Measurements from ENCODE around the gene OR9A4. TPM values are rescaled to one million over a fixed set of nuclear protein-coding genes. Genes with fewer than 3 reads are reported as not detected.
A peak's percentile ranks its signal among the peaks of the same experiment; 100 is the strongest.

Gene OR9A4
- total and polyA plus RNA-seq, 2 experiments from 2014 or later = not detected

GRCh38 chr7:141946796-141947195 lies 30.6 kb downstream of the OR9A4 start, which contains the start of gene CLEC5A:
CLEC5A (minus strand) TSS chr7:141946974; CDS start chr7:141946292, 682 bp downstream.
- no peak within 1 kb of the TSS for H2AFZ ChIP-seq
- whole genome bisulfite sequencing, 2 experiments (ENCODE audit: low coverage in 1 of 2, low lambda C conversion rate in 2 of 2, missing lambda C conversion rate in 2 of 2) = 30 to 69% methylated on average over 3 of the region's 3 CpGs
- H3K9me2 ChIP-seq (ENCODE audit: insufficient read depth) = no peaks in the 10 kb centered on the region
- no peaks in the 10 kb centered on the region for H3F3A ChIP-seq (ENCODE audit: insufficient read depth)
- no peak within 1 kb of the TSS for H3K9ac ChIP-seq
- TF ChIP-seq EZH2phosphoT487 (IDR thresholded peaks at IDR 0.05; ENCODE audit: insufficient read depth, low read depth) (no peak), EZH2 (IDR thresholded peaks at IDR 0.05; ENCODE audit: insufficient read depth, poor library complexity, severe bottlenecking) (no peak)
- peak within 1 kb of the TSS; percentile 38; the same call in 1 of the 2 replicates for H3K27ac ChIP-seq
- no peaks in the 10 kb centered on the region for H3K27me3 ChIP-seq (replicated peaks; ENCODE audit: insufficient read depth)
- H3K4me2 ChIP-seq (ENCODE audit: unreplicated experiment) = peak within 1 kb of the TSS; percentile 40
- H4K20me1 ChIP-seq (ENCODE audit: insufficient read depth) = no peaks in the 10 kb centered on the region
- no peaks in the 10 kb centered on the region for H3K79me2 ChIP-seq (ENCODE audit: insufficient read depth)
- H3K4me1 ChIP-seq (ENCODE audit: insufficient read depth) = peaks cover 6% of the 10 kb centered on the region; the same call in 1 of the 2 replicates
- H3K36me3 ChIP-seq (ENCODE audit: low read depth) = no peaks in the 10 kb centered on the region
- H3K4me3 ChIP-seq = no peak within 1 kb of the TSS
- DNase-seq = no peak
- H3K9me3 ChIP-seq (ENCODE audit: low read depth) = no peaks in the 10 kb centered on the region
- in situ Hi-C loops (cut with MboI) = no loop called here

- Histone ChIP-seq H3K9ac (no peak overlapping the region), H4K20me1 (ENCODE audit: insufficient read depth) (no peaks in the 10 kb centered on the region), H3K4me2 (ENCODE audit: unreplicated experiment) (no peak overlapping the region), H3K27me3 (replicated peaks; ENCODE audit: insufficient read depth) (no peaks in the 10 kb centered on the region), H3K9me3 (ENCODE audit: low read depth) (no peaks in the 10 kb centered on the region), H3K4me1 (ENCODE audit: insufficient read depth) (peaks cover 6% of the 10 kb centered on the region; the same call in 1 of the 2 replicates), H2AFZ (no peak overlapping the region), H3K79me2 (ENCODE audit: insufficient read depth) (no peaks in the 10 kb centered on the region), H3K4me3 (no peak overlapping the region), H3K27ac (no peak overlapping the region), H3F3A (ENCODE audit: insufficient read depth) (no peaks in the 10 kb centered on the region), H3K36me3 (ENCODE audit: low read depth) (no peaks in the 10 kb centered on the region), H3K9me2 (ENCODE audit: insufficient read depth) (no peaks in the 10 kb centered on the region)
- WGBS, 2 experiments (ENCODE audit: low coverage in 1 of 2, low lambda C conversion rate in 2 of 2, missing lambda C conversion rate in 2 of 2) = 47 to 59% methylated on average over 2 of the region's 2 CpGs
- no peak for DNase-seq
- in situ Hi-C loops (cut with MboI) = no loop called here
- TF ChIP-seq EZH2 (IDR thresholded peaks at IDR 0.05; ENCODE audit: insufficient read depth, poor library complexity, severe bottlenecking) (no peak), EZH2phosphoT487 (IDR thresholded peaks at IDR 0.05; ENCODE audit: insufficient read depth, low read depth) (no peak)
Measured at GRCh38 chr7:141949021-141949420, 32.8 kb downstream of the OR9A4 start.

GRCh38 chr7:141949451-141949850 lies 33.3 kb downstream of the OR9A4 start:
- H3K4me1 ChIP-seq (ENCODE audit: insufficient read depth) = peaks cover 6% of the 10 kb centered on the region; the same call in 1 of the 2 replicates
- no peak overlapping the region for H3K9ac ChIP-seq
- H3K27ac ChIP-seq = no peak overlapping the region
- in situ Hi-C loops (cut with MboI) = no loop called here
- no peak for TF ChIP-seq EZH2 (IDR thresholded peaks at IDR 0.05; ENCODE audit: insufficient read depth, poor library complexity, severe bottlenecking)
- TF ChIP-seq EZH2phosphoT487 (IDR thresholded peaks at IDR 0.05; ENCODE audit: insufficient read depth, low read depth) = no peak
- H2AFZ ChIP-seq = no peak overlapping the region
- H3K27me3 ChIP-seq (replicated peaks; ENCODE audit: insufficient read depth) = no peaks in the 10 kb centered on the region
- H3K9me2 ChIP-seq (ENCODE audit: insufficient read depth) = no peaks in the 10 kb centered on the region
- H3F3A ChIP-seq (ENCODE audit: insufficient read depth) = no peaks in the 10 kb centered on the region
- DNase-seq = no peak
- 46 to 68% methylated on average over 2 of the region's 2 CpGs for WGBS, 2 experiments (ENCODE audit: low coverage in 1 of 2, low lambda C conversion rate in 2 of 2, missing lambda C conversion rate in 2 of 2)
- no peak overlapping the region for H3K4me3 ChIP-seq
- no peaks in the 10 kb centered on the region for H3K79me2 ChIP-seq (ENCODE audit: insufficient read depth)
- no peaks in the 10 kb centered on the region for H3K36me3 ChIP-seq (ENCODE audit: low read depth)
- no peaks in the 10 kb centered on the region for H3K9me3 ChIP-seq (ENCODE audit: low read depth)
- H3K4me2 ChIP-seq (ENCODE audit: unreplicated experiment) = no peak overlapping the region
- H4K20me1 ChIP-seq (ENCODE audit: insufficient read depth) = no peaks in the 10 kb centered on the region

- Histone ChIP-seq H3K9ac (no peak overlapping the region), H3F3A (ENCODE audit: insufficient read depth) (no peaks in the 10 kb centered on the region), H3K4me2 (ENCODE audit: unreplicated experiment) (no peak overlapping the region), H3K36me3 (ENCODE audit: low read depth) (no peaks in the 10 kb centered on the region), H3K4me1 (ENCODE audit: insufficient read depth) (peaks cover 6% of the 10 kb centered on the region; the same call in 1 of the 2 replicates), H3K4me3 (no peak overlapping the region), H3K79me2 (ENCODE audit: insufficient read depth) (no peaks in the 10 kb centered on the region), H3K27ac (no peak overlapping the region), H4K20me1 (ENCODE audit: insufficient read depth) (no peaks in the 10 kb centered on the region), H2AFZ (no peak overlapping the region), H3K27me3 (replicated peaks; ENCODE audit: insufficient read depth) (no peaks in the 10 kb centered on the region), H3K9me3 (ENCODE audit: low read depth) (no peaks in the 10 kb centered on the region), H3K9me2 (ENCODE audit: insufficient read depth) (no peaks in the 10 kb centered on the region)
- WGBS, 2 experiments (ENCODE audit: low coverage in 1 of 2, low lambda C conversion rate in 2 of 2, missing lambda C conversion rate in 2 of 2) = 36 to 47% methylated on average over 3 of the region's 3 CpGs
- in situ Hi-C loops (cut with MboI) = no loop called here
- TF ChIP-seq EZH2phosphoT487 (IDR thresholded peaks at IDR 0.05; ENCODE audit: insufficient read depth, low read depth) (no peak), EZH2 (IDR thresholded peaks at IDR 0.05; ENCODE audit: insufficient read depth, poor library complexity, severe bottlenecking) (no peak)
- DNase-seq = no peak
Measured at GRCh38 chr7:141949911-141950310, 33.7 kb downstream of the OR9A4 start.

GRCh38 chr7:141950806-141951205 lies 34.6 kb downstream of the OR9A4 start:
- Histone ChIP-seq H3K79me2 (ENCODE audit: insufficient read depth) (no peaks in the 10 kb centered on the region), H3K9ac (no peak overlapping the region), H3K36me3 (ENCODE audit: low read depth) (no peaks in the 10 kb centered on the region), H2AFZ (no peak overlapping the region), H3K4me2 (ENCODE audit: unreplicated experiment) (no peak overlapping the region), H3K4me1 (ENCODE audit: insufficient read depth) (peaks cover 6% of the 10 kb centered on the region), H3K9me3 (ENCODE audit: low read depth) (no peaks in the 10 kb centered on the region), H4K20me1 (ENCODE audit: insufficient read depth) (no peaks in the 10 kb centered on the region), H3F3A (ENCODE audit: insufficient read depth) (peaks cover 3% of the 10 kb centered on the region), H3K9me2 (ENCODE audit: insufficient read depth) (no peaks in the 10 kb centered on the region), H3K4me3 (no peak overlapping the region), H3K27me3 (replicated peaks; ENCODE audit: insufficient read depth) (no peaks in the 10 kb centered on the region), H3K27ac (no peak overlapping the region)
- TF ChIP-seq EZH2phosphoT487 (IDR thresholded peaks at IDR 0.05; ENCODE audit: insufficient read depth, low read depth) (no peak), EZH2 (IDR thresholded peaks at IDR 0.05; ENCODE audit: insufficient read depth, poor library complexity, severe bottlenecking) (no peak)
- 40 to 44% methylated on average over 1 of the region's 1 CpG for WGBS, 2 experiments (ENCODE audit: low coverage in 1 of 2, low lambda C conversion rate in 2 of 2, missing lambda C conversion rate in 2 of 2)
- in situ Hi-C loops (cut with MboI) = no loop called here
- no peak for DNase-seq

All from GM23248 (cell line).